ENCODE data around the gene GPI. TPM values are rescaled to one million over a fixed set of nuclear protein-coding genes. Genes with fewer than 3 reads are reported as not detected.
A peak's percentile ranks its signal among the peaks of the same experiment; 100 is the strongest.

The GPI gene
- total RNA-seq, 4 donors from 2014 or later, result 99.9 to 336 (median 265) TPM

- peaks cover 4 to 52% (median 10%) of the 10 kb centered on the region in 3 donors for H3K36me3 ChIP-seq
- 63% methylated on average over 2 of the region's 2 CpGs for WGBS, 2 donors
- no peak for TF ChIP-seq POLR2A (IDR thresholded peaks at IDR 0.05)
- TF ChIP-seq CTCF (IDR thresholded peaks at IDR 0.05), result no peak
- no peaks in the 10 kb centered on the region for H3K27me3 ChIP-seq
- intact Hi-C loops (cut with DNase I), result no loop called here
- peaks cover 11 to 55% (median 24%) of the 10 kb centered on the region in 3 donors for H3K4me1 ChIP-seq
- DNase-seq, result no peak
- no peaks in the 10 kb centered on the region for H3K9me3 ChIP-seq
- H3K4me3 ChIP-seq, result no peak overlapping the region
- H3K27ac ChIP-seq, result peak overlapping the region in 2 of 4 donors; percentile 40 to 53
These were observed 66.8 kb downstream of the GPI start for GRCh38 chr19:34431681-34432402.

- Histone ChIP-seq H3K27ac (peak overlapping the region in 3 of 4 donors; percentile 40 to 53 (median 46)), H3K9me3 (no peaks in the 10 kb centered on the region), H3K4me1 (peaks cover 8 to 49% (median 21%) of the 10 kb centered on the region in 3 donors), H3K36me3 (peaks cover 6 to 61% (median 10%) of the 10 kb centered on the region in 3 donors), H3K27me3 (no peaks in the 10 kb centered on the region), H3K4me3 (no peak overlapping the region)
- no peak for TF ChIP-seq POLR2A (IDR thresholded peaks at IDR 0.05)
- no peak for TF ChIP-seq CTCF (IDR thresholded peaks at IDR 0.05)
- intact Hi-C loops (cut with DNase I), result no loop called here
- DNase-seq, result no peak
- WGBS, 2 donors, result 63 to 74% methylated on average over 2 to 5 of the region's 5 CpGs
These were observed 67.8 kb downstream of the GPI start for GRCh38 chr19:34432797-34433196.

DNA sequence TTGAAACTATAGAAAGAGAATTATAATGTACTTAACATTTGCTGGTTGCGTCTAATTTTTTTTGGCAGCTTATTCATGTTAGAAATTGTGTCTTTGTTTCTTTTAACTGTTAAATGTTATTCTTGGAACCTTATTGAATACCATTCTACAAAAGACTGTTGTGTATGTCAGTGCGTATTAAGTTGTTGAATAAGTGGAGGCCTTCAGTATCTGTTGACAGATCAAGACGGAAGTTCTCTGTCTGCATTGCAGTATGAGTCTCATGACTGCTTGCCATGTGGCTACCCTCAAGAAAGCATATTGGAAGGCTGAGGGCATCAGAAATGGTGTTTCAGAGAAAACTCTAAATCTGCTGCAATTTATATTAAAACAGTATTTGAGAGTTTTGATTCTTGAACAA, 71.7 kb downstream of the GPI start:
- Histone ChIP-seq H3K4me3 (no peak overlapping the region), H3K9me3 (no peaks in the 10 kb centered on the region), H3K27ac (no peak overlapping the region), H3K27me3 (no peaks in the 10 kb centered on the region), H3K36me3 (peaks cover 10 to 100% (median 12%) of the 10 kb centered on the region in 3 donors), H3K4me1 (peaks cover 0 to 19% (median 3%) of the 10 kb centered on the region in 3 donors)
- DNase-seq, result no peak
- intact Hi-C loops (cut with DNase I), result no loop called here
- no peak for TF ChIP-seq POLR2A (IDR thresholded peaks at IDR 0.05)
- no peak for TF ChIP-seq CTCF (IDR thresholded peaks at IDR 0.05)
- 74 to 88% methylated on average over 3 of the region's 3 CpGs for WGBS, 2 donors

- Histone ChIP-seq H3K4me3 (no peak overlapping the region), H3K36me3 (peaks cover 4 to 100% (median 25%) of the 10 kb centered on the region in 3 donors), H3K4me1 (no peaks in the 10 kb centered on the region), H3K27me3 (no peaks in the 10 kb centered on the region), H3K9me3 (no peaks in the 10 kb centered on the region), H3K27ac (no peak overlapping the region)
- WGBS, 2 donors, result 93 to 100% methylated on average over 3 of the region's 3 CpGs
- TF ChIP-seq CTCF (IDR thresholded peaks at IDR 0.05) (no peak), POLR2A (IDR thresholded peaks at IDR 0.05) (no peak)
- DNase-seq, result no peak
- intact Hi-C loops (cut with DNase I), result no loop called here
These were observed 83.2 kb downstream of the GPI start for GRCh38 chr19:34448191-34448590.

Other genes starting within 250 kb of the GPI start
- 100 to 1,000 TPM in 1 of 4 donors, 10 to 100 TPM in 3; 51.5 to 110 (median 62.9) TPM for gene LSM14A, start 192.7 kb upstream of the GPI start, total RNA-seq
- 10 to 100 TPM in 1 of 4 donors, 1 to 10 TPM in 3; 8.5 to 13.7 (median 9.2) TPM for gene GARRE1, start 110.6 kb upstream of the GPI start, total RNA-seq
- gene PDCD2L, start 39.2 kb downstream of the GPI start, total RNA-seq, result 10 to 100 TPM in 1 of 4 donors, 1 to 10 TPM in 3; 7.9 to 15.1 (median 9.1) TPM
- gene UBA2, start 63.2 kb downstream of the GPI start, total RNA-seq, result 100 to 1,000 TPM in 1 of 4 donors, 10 to 100 TPM in 3; 35.5 to 116 (median 82.1) TPM
- gene WTIP, start 116.6 kb downstream of the GPI start, total RNA-seq, result 1 to 10 TPM in 3 of 4 donors, under 1 TPM in 1; 0.49 to 9.3 (median 2.4) TPM

Measured in esophagus squamous epithelium (tissue), 5 donors.